IPS-NIHi7 (cell line): ENCODE data around the gene PLXNA3.

ENCODE experiments used
- DNase-seq: peaks from one replicate; pipeline ENCODE4 v3.0.0; 2012; ENCODE audit warnings: mixed read lengths; ENCODE audit errors: extremely low spot score

Gene PLXNA3

GRCh38 chrX:154458954-154459778 lies 1.1 kb downstream of the PLXNA3 start:
- no peak for DNase-seq

GRCh38 chrX:154459832-154460231 lies 1.8 kb downstream of the PLXNA3 start:
- no peak for DNase-seq

- DNase-seq: no peak
These were observed 2.2 kb downstream of the PLXNA3 start for GRCh38 chrX:154460326-154460725.

GRCh38 chrX:154462396-154462795 lies 4.3 kb downstream of the PLXNA3 start:
- no peak for DNase-seq

GRCh38 chrX:154463611-154464220 lies 5.6 kb downstream of the PLXNA3 start:
- no peak for DNase-seq

DNA sequence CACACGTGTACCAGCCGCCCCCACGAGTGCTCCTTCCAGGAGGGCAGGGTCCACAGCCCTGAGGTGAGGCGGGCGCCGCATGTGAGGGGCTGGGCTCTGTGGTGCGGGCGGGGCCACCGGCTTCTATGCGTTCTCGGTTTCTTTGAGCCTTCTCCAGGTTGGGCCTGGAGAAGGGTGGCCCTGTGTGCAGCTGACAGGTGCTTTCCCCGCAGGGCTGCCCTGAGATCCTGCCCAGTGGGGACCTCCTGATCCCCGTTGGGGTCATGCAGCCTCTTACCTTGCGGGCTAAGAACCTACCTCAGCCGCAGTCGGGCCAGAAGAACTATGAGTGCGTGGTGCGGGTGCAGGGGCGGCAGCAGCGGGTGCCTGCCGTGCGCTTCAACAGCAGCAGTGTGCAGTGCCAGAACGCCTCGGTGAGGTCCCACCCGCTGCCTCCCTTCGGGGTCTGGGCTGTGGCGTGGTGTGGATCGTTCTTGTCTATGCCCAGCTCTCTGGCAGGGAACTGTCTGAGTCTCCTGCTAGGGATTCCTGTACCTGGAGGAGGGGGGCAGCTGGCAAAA lies 6.8 kb downstream of the PLXNA3 start:
- no peak for DNase-seq

DNA sequence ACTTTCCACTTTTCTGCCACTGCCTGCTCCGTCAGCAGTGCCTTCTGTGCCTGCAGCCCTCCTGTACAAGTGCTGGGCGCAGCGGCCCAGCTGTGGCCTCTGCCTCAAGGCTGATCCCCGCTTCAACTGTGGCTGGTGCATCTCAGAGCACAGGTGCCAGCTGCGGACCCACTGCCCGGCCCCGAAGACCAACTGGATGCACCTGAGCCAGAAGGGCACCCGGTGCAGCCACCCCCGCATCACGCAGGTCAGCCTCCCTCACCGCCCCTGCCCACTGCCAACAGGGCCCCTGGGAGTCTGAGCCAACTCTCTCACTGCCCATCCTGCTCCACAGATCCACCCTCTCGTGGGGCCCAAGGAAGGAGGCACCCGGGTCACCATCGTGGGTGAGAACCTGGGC lies 7.5 kb downstream of the PLXNA3 start:
- no peak for DNase-seq

GRCh38 chrX:154466036-154466435 lies 8.0 kb downstream of the PLXNA3 start:
- no peak for DNase-seq

GRCh38 chrX:154466907-154467306 lies 8.8 kb downstream of the PLXNA3 start:
- DNase-seq: no peak

- DNase-seq: no peak
These were observed 9.5 kb downstream of the PLXNA3 start for GRCh38 chrX:154467556-154467955.

GRCh38 chrX:154468217-154468616 lies 10.1 kb downstream of the PLXNA3 start:
- no peak for DNase-seq

DNA sequence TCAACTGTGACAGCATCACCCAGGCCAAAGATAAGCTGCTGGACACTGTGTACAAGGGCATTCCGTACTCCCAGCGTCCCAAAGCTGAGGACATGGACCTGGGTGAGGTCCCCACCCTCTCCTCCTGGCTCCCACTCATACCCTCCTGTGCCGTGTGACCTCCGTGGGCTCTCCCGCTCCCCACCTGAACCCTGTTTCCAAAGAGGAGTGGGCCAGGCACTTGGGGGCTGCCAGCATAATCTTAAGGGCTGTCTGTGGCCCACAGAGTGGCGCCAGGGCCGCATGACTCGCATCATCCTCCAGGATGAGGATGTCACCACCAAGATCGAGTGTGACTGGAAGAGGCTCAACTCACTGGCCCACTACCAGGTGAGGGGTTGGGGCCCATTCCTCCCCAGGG lies 11.0 kb downstream of the PLXNA3 start:
- no peak for DNase-seq

GRCh38 chrX:154469880-154470279 lies 11.8 kb downstream of the PLXNA3 start:
- DNase-seq: no peak

GRCh38 chrX:154470434-154470833 lies 12.4 kb downstream of the PLXNA3 start:
- no peak for DNase-seq

DNA sequence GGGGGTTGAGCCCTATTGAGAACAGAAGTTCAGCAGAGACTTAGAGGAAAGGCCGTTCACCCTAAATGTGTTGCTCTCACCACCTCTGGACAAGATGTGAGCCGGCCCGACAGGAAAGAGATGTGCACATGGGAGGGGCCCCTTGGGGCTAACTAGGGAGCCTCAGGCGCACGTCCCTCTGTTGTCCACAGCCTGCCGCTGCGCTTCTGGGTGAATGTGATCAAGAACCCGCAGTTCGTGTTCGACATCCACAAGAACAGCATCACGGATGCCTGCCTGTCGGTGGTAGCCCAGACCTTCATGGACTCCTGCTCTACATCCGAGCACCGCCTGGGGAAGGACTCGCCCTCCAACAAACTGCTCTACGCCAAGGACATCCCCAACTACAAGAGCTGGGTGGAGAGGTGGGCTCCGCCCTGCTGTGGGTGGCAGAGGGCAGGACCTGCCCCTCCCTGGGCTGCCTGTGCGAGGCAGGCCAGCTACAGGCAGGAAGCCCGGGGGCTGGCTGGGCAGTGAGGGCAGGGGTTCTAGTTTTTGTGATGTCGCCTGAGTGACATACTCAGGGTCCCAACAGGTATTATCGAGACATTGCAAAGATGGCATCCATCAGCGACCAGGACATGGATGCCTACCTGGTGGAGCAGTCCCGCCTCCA lies 13.0 kb downstream of the PLXNA3 start:
- no peak for DNase-seq

- no peak for DNase-seq
These were observed 14.0 kb downstream of the PLXNA3 start for GRCh38 chrX:154471839-154472684.

- no peak for DNase-seq
These were observed 14.9 kb downstream of the PLXNA3 start for GRCh38 chrX:154472685-154473632.

DNA sequence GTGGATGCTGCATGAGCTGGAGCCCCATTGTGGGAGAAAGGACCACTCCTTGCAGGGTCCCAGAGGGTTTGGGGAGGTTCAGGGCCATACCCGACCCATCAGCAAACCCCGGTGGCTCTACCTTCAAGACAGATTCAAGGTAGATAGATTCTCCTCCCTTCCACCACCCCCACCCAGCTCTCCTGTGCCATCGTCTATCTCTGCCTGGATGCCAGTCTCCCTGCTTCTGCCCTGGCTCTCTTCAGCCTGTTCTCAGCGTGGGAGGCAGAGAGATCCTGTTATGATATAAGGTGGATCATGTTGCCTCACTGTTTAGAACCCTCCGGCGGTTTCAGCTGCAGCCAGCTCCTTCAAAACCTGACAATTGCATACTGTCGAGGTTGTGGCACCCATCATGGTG lies 15.6 kb downstream of the PLXNA3 start:
- DNase-seq: no peak

DNA sequence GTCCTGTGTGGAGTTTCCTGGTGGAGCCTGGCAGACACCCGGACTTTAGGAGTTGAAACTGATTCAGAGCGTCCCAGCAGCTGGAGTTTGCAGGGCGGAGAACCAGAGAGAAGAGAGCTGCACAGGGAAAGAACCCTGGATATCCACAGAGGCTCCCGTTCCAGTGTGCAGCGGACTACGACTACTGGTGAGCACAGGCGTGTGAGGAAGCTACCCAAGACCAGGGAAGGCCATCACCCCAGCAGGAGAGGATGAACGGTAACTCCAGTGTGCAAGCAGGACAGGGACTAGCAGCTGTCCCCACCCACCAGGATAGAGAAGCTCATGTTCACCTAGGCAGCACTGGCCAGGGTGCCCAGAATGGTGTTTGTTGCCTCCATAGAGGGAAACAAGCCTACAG lies 18.7 kb downstream of the PLXNA3 start:
- DNase-seq: no peak

DNA sequence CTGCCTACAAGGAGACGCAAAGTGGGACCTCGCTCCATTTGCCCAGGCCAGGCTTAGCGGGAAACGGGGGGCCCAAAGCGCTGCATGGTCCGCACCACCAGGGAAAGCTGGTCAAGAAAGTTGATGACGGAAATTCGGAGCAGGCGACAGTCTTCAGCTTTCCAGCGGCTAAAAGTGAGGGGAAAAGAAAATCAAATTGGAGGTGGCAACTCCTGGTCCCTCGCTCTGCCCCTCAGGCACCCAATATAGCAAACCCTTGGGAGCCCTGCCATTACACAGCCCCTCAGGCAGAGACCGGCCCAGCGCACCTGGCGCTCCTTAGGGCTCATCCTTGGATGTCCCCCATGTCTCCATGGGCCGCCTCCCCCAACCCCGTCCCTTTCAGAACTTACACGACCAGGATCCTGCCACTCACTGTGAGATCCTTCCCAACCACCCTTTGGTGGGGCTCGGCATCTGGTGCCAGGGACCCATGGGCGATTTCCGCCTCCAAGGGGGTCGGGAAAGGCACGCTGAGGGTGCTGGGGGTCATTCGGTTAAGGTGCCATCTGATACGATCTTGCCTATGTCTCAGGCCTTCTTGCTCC lies 19.9 kb downstream of the PLXNA3 start:
- no peak for DNase-seq
